Neural progenitor cell (in vitro differentiated cells): ENCODE results near the gene IL17REL.

ENCODE experiments used
- EZH2 ChIP-seq: fragments of 200-600 bp; sonication (generic); IDR thresholded peaks from 2 replicates; pipeline ENCODE4 v1.6.1; 2017; ENCODE audit warnings: antibody characterized with exemption, mild to moderate bottlenecking, moderate library complexity
- EZH2phosphoT487 ChIP-seq: fragments of 200-600 bp; sonication (generic); IDR thresholded peaks from 2 replicates; pipeline ENCODE4 v1.6.1; 2017; ENCODE audit warnings: antibody characterized with exemption
- TF ChIP-seq, protein P1 (sequence below): fragments of 200-600 bp; sonication (generic); IDR thresholded peaks from 2 replicates; pipeline ENCODE4 v1.5.1; 2017; ENCODE audit warnings: antibody characterized with exemption, mild to moderate bottlenecking

DNA sequence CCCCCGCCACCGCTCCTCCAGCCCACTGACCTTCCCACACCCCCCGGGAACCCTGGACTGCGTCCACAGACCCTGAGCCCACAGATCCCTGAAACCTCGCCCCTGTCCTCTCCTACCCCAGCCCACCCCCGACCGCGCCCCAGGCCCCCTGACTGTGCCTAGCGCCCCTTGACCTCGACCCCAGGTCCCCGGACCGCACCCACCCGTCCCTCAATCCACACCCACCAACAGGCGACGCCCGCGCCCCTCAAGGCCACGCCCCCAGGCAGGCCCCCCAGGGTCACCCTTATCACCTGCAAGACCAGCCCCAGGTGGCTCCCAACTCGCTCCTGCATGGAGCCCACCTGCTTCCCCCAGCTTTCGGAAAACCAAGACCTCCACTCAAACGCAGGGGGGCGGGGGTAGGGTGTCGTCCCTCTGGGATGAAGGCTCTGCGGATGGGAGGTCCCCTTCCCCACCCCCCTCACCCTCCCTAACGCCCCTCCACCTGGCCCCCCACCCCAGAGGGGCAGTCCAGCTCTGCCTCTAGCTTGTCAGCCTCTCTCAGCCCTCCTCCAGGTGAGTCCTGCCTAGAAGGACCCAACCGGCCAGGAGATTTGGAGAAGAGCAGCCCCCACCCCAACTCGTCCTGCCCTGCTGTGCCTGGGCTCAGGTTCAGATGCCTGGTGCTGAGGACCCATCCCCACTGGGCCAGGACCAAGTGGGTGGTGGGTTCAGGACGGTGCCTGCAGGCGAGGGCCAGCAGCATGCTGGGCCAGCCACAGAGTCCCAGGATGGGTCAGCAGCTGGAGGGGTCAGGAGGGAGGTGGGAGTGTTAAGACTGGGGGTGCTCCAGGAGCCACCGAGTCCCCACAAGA is 3.1 kb upstream of the IL17REL start:
- TF ChIP-seq, protein P1, sequence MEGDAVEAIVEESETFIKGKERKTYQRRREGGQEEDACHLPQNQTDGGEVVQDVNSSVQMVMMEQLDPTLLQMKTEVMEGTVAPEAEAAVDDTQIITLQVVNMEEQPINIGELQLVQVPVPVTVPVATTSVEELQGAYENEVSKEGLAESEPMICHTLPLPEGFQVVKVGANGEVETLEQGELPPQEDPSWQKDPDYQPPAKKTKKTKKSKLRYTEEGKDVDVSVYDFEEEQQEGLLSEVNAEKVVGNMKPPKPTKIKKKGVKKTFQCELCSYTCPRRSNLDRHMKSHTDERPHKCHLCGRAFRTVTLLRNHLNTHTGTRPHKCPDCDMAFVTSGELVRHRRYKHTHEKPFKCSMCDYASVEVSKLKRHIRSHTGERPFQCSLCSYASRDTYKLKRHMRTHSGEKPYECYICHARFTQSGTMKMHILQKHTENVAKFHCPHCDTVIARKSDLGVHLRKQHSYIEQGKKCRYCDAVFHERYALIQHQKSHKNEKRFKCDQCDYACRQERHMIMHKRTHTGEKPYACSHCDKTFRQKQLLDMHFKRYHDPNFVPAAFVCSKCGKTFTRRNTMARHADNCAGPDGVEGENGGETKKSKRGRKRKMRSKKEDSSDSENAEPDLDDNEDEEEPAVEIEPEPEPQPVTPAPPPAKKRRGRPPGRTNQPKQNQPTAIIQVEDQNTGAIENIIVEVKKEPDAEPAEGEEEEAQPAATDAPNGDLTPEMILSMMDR = no peak
- no peak for TF ChIP-seq EZH2
- TF ChIP-seq EZH2phosphoT487 = no peak
